DMS114 treated with DMSO at 0.1 percent for 48 hours (cell line): ENCODE results near the gene FAM120AOS.
"Not testable (repeated sequence)": the region's sequence is repeated elsewhere in the genome, so short reads cannot be mapped to it uniquely, and the experiment has no call there.

Source experiments
- DNase-seq: peaks from one replicate; lab custom pipeline; 2025; ENCODE audit not compliant: unreplicated experiment; lab: John Stamatoyannopoulos, UW

FAM120AOS gene

DNA sequence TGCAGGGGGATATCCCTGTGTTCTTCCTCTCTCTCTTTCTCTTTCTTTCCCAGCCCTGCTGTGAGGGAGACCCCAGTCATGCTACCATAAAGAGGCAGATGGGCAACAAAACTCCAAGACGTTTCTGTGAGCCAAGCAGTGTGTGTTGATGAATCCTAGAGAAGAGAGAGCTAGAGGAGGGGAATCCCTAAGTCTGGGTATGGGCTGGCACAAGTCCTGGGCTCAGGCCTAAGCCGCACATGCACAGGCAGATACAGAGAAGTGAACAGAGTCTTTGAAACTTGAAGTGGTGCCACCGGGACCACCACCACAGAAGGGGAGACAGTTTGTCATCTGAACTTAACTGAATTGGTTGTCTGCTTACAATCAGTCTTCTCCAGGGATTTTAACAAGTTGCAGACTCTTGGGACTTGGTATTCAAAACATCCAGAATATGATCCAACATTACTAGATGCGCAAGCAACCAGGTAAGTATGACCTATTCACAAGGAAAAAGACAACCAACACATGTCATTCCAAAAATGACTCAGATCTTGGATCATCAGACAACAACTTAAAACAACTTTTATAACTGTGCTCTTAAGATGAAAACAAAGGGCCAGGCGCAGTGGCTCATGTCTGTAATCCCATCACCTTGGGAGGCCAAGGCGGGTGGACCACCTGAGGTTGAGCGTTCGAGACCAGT, 12.3 kb downstream of the FAM120AOS start:
- no peak for DNase-seq

DNA sequence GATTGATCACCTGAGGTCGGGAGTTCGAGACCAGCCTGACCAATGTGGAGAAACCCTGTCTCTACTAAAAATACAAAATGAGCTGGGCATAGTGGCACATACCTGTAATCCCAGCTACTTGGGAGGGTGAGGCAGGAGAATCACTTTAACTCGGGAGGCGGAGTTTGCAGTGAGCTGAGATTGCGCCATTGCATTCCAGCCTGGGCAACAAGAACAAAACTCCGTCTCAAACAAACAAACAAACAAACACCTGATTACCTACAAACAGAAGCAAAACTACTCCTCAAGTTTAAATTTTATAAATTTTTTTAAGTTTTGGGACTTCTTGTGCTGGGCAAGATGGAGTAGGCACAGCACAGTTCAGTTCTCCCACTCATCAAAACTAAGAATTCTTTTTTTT, 14.1 kb downstream of the FAM120AOS start:
- DNase-seq = not testable (repeated sequence)

DNA sequence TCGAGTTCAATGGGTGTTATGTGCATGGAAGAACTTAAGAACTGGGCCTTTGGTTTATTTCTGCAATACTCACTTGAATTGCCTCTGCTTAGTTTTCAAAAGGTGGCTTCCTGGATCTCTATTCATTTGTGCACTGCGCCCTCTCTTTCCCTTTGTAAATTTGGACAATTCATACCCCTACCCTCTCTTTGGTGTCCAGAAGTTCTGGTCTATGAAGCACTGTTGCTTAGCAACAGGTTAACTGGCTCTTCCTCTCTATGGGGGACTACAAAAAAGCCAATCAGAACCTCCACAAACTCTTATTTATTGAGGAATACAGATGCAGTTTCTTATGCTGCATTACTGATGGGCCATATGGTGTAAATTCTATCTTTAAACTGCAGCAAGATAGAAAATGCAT, 15.4 kb downstream of the FAM120AOS start:
- no peak for DNase-seq

GRCh38 chr9:93436655-93437407, 16.6 kb downstream of the FAM120AOS start:
- no peak for DNase-seq

DNA sequence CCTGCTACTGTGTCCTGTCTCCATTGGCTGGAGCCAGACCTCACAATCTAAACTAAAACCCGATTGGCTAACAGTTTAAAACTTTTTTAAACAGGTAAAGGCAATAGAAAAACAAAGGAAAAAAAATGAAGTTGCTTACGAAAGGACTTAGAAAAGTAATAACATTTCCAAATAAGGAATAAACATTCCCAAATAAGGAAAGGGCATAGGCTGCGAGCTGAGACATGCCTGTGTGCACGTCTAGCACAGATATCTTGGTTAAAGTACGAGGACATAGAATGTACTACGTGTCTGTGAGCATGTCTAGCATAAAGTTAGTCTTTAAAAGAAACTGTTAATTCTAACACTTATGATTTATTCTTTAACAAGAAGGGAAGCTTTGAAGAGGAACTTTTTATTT, 17.2 kb downstream of the FAM120AOS start:
- no peak for DNase-seq

DNA sequence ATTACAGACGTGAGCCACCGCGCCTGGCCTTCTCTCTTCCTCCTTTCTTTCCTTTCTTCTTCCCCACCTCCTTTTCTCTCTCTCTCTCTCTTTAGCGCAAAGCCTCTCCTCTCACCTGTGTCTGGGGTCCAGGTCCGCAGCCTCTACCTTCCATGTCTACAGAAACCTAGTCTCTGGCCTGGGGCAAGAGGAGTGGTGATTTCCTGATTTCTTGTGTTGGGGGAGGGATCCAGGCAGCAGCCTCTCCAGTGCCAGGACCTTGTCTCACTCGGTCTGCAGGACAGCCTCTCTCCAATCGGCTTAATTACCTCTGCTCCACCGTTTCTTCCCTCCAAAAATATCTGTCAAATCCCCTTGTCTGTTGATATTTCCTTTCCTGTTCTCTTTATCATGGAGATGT, 18.0 kb downstream of the FAM120AOS start:
- no peak for DNase-seq

DNA sequence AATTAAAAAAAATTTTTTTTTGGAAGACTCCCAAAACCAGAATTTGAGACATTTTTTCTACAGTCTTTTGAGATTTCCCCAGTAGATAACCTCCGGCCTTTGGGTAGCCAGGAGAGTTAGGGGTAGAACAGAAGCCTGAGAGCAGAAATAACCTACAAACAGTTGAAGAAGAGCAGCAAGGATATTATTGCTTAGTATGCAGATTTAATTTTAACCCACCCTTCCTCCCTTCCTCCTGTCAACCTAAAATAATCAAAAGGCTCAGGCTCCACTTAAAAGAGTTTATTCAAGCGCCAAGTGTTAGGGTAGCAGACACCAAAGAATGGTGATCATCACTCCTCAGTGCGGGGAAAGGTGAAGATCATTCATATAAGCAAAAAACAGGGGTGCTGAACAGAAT, 19.3 kb downstream of the FAM120AOS start:
- DNase-seq = no peak

DNA sequence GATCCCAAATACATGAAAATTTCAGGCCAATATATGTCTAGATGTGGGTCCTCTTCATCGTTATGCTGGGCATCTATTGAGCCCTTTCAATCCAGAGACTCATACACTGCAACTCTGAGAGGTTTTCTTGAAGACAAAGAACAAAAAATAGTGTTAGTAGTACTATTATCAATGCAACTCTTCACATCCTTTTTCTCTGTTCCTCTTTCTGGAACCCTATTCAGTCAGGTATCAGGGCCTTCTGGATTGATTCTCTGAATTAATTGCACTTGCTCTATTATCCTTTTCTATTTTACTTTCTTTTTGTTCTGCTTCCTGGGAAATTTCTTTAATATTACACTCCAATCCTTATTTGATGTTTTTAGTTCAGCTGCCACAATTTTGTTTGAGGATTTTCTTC, 20.4 kb downstream of the FAM120AOS start:
- no peak for DNase-seq

DNA sequence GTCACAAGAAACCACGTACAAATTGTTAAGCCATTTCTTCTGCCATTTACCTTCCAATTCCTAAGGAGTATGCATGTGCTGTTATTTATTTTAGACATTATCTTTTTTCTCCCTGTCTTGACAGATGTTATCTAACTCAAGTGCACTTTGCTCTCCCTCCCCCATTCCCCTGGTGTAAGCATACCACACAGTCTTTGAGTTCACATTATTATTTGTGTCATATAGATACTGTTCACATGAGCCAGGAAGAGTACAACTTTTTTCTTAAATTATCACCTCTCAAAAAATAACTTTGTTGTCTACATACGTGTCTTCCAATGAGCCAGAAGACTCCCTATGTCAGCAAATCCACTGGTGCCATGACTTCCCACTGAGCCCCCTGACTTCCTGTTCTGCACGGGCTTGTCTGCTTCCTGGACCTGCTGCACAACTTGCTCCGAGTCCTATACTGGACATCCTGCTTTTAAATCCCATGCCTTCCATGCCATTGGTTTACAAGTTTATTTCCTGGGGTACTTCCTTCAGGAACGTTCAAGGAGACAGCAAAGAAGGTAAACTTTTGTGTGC, 21.8 kb downstream of the FAM120AOS start:
- DNase-seq = no peak

DNA sequence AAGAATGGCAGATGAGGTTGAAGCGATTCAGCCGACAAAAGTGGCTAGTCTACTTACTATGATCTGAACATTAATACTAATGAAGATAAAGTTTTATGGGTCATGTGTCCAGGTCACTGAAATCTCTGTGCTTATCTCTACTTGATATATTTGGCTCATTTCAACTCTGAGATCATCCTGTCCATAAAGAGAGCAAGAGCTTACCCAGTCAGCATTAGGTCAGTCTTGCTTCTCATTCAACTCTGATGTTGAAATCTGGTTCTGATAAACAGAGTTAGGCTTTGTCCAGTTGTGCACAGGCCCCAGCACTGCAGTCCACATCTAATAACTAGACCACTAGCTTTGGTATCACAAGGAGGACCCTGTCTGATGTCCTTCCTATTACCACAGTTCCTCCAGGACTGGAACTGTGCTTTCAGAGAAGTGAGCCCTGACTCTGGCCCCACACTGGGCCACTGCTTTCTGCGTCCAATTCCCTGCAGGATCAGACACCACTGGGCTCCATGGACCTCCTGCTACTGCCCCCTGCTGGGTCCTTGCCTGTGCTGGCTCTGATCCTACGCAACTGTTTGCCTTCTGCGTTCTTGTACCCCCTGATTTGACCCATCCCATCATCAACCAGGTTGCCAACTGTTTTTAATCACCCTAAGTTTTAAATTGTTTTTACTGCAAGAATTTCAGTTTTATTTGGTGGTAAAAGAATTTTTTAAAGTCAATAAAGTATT, 25.6 kb downstream of the FAM120AOS start:
- no peak for DNase-seq

DNA sequence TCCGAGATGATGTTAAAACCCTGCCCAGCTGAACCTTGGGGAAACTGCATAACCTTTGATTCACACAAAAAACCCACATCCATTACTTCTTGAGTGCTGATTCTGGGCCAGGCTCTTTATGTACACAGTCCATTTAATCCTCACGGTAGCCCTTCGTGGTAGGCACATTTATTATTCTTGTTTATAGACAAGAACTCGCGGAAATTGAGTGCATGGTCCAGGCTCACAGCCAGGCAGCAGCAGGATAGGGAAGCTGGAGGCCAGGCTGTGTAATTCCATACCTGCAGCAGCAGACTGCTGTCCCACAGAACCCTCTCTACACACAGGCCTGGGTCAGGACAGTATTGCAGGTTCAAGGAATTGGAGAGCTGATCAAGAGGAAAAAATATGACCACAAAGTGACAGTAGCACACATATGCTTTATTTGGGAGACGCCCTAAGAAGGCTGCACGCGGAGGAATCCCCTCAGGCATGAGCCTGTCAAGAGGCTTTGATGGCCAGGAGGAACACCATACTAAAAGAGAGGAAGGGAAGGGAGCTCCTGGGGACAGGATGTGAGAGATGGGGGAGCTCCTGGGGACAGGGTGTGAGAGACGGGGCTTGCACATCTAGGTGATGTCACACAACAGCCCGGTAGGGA, 30.3 kb downstream of the FAM120AOS start:
- DNase-seq = no peak

DNA sequence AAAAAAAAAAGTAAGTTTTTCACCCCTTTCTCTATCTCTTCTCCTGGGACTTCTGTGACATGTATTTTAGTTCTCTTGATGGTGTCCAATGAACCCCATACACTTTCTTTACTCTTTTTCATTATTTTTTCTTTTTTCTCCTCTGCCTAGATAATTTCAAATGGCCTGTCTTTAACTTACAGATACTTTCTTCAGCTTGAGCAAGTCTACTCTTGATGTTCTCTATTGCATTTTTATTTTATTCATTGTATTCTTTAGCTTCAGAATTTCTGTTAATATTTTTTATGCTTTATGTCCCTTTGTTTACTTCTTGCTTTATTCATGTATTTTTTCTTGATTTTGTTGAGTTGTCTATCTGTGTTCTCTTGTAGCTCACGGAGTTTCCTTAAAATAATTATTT, 34.4 kb downstream of the FAM120AOS start:
- DNase-seq = no peak

DNA sequence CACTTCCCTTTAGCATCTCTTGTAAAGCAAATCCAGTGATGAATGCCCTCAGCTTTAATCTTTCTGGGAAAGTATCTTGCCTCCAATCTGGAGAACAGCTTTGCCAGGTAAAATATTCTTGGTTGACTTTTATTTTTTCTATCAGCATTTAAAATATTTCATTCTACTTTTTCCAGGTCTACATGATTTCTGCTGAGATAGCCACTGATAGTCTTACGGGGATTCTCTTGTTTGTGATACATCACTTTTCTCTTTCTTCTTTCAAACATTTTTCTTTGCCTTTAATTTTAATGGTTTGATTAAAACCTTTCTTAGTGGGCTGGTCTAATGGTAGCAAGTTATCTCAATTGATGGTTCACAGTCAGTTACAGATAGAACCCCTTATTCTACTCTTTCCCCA, 35.8 kb downstream of the FAM120AOS start:
- DNase-seq = no peak

- no peak for DNase-seq
These were observed 36.7 kb downstream of the FAM120AOS start for GRCh38 chr9:93416530-93417235.

DNA sequence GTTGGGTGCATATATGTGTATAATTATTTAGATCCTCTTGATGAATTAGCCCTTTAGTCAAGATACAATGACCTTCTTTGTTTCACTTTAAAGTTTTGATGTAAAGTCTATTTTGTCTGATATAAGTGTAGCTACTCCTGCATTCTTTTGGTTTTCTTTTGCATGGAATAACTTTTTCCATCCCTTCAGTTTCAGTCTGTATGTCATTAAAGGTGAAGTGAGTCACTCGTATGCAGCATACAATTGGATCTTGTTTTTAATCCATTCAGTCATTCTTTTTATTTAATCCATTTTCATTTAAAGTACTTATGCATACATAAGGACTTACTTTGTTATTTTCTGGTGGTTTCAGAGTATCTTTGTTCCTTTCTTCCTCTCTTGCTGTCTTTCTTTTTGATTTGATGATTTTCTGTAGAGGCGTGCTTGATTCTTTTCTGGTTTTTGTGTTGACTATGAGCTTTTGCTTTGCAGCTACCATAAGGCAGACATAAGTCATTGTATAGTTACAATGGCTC, 38.1 kb downstream of the FAM120AOS start:
- no peak for DNase-seq

DNA sequence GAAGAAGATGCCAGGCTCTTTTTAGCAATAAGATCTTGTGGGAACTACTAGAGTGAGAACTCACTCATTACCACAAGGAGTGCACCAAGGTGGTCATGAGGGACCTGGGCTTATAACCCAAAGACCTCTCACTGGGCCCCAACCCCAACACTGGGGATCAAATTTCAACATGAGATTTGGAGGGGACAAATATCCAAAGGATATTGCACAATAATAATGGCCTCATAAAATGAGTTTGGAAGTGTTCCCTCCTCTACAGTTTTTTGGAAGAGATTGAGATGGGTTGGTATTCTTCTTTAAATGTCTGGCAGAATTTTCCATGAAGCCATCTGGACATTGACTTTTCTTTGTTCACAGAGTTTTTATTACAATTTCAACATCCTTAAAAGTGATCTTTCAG, 39.9 kb downstream of the FAM120AOS start:
- DNase-seq = no peak

DNA sequence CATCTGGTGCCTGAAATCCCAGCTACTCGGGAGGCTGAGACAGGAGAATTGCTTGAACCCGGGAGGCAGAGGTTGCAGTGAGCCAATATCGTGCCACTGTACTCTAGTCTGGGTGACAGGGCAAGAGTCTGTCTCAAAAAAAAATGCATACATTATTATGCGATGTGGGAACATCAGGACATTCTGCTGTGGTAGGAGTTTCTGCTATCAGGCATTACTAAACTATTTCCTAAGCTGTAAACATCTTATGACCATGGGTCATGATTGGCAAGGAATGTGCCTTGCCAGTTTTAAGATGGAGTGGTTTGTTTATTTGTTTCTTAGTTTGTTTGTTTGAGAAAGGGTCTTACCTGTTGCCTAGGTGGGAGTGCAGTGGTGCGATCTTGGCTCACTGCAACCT, 47.0 kb downstream of the FAM120AOS start:
- DNase-seq = no peak

DNA sequence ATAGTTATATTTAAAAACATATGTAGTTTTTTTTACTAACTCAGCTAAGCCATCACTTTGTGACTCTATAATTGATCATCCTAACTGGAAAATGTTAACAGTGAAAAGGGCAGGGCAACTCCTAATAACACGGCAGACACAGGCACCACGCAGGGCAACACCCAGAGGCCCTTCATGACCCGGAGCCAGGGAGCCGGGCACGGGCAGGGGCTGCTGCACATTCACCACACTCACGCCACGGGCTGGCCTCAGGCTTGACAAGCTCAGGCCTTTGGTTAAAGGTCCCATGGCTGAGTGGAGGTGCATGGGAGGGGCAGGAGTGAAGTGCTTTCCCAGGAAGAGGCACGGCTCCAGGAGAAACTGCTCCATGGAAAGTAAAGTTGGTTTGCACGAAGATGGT, 54.9 kb downstream of the FAM120AOS start:
- DNase-seq = no peak

- no peak for DNase-seq
These were observed 55.6 kb downstream of the FAM120AOS start for GRCh38 chr9:93397661-93398373.
